Left ventricle myocardium inferior (tissue), 1 donor: ENCODE data around the gene KIF22. TPM values are rescaled to one million over a fixed set of nuclear protein-coding genes. Genes with fewer than 3 reads are reported as not detected.

ENCODE experiments used
- DNase-seq: peaks from one replicate; pipeline ENCODE4 v3.0.0-alpha.2; 2020
- H3K27ac ChIP-seq: fragments of 200-600 bp; replicated peaks from 2 replicates; pipeline ENCODE4 v1.8.0; 2021
- H3K27me3 ChIP-seq: fragments of 200-600 bp; 2 replicates; pipeline ENCODE4 v1.8.0; 2021; ENCODE audit warnings: low read depth
- H3K36me3 ChIP-seq: fragments of 200-600 bp; 2 replicates; pipeline ENCODE4 v1.8.0; 2021
- H3K4me1 ChIP-seq: fragments of 200-600 bp; 2 replicates; pipeline ENCODE4 v1.8.0; 2021
- H3K4me3 ChIP-seq: fragments of 200-600 bp; 2 replicates; pipeline ENCODE4 v1.8.0; 2021; ENCODE audit warnings: mild to moderate bottlenecking, moderate library complexity
- H3K9me3 ChIP-seq: fragments of 200-600 bp; replicated peaks from 2 replicates; pipeline ENCODE4 v1.8.0; 2021
- CTCF ChIP-seq: fragments of 200-600 bp; IDR thresholded peaks from 2 replicates; pipeline ENCODE4 v1.8.0; 2021; ENCODE audit warnings: antibody characterized with exemption, mild to moderate bottlenecking, borderline replicate concordance
- intact Hi-C: fragments of 100-400 bp; cut with micrococcal nuclease; formaldehyde crosslinking; loops from one replicate; pipeline ENCODE4 v1.11.0; 2022
- total RNA-seq: library from RNA; stranded (reverse); fragmentation: NEBNext Ultra II Directional; extraction: Animal tissue kit (Norgen Biotek cat#: 25700); gene quantifications from one replicate; pipeline ENCODE4 v1.2.1, GENCODE V29; 2021
- donor health status: DM: no; HTN: yes; CAD: no; lungs with severe emphysema.

Gene KIF22
- total RNA-seq, 1 donor from 2014 or later, result 46.9 TPM

- H3K27ac ChIP-seq, result peak overlapping the region; percentile 97
- H3K9me3 ChIP-seq, result no peaks in the 10 kb centered on the region
- peaks cover 24% of the 10 kb centered on the region for H3K36me3 ChIP-seq
- H3K27me3 ChIP-seq, result no peaks in the 10 kb centered on the region
- peak overlapping the region; percentile 75 for H3K4me3 ChIP-seq
- intact Hi-C loops, result no loop called here
- no peak for DNase-seq
- no peak for TF ChIP-seq CTCF
- H3K4me1 ChIP-seq, result peaks cover 82% of the 10 kb centered on the region
Measured at GRCh38 chr16:29810699-29811169, 20.2 kb downstream of the KIF22 start.

DNA sequence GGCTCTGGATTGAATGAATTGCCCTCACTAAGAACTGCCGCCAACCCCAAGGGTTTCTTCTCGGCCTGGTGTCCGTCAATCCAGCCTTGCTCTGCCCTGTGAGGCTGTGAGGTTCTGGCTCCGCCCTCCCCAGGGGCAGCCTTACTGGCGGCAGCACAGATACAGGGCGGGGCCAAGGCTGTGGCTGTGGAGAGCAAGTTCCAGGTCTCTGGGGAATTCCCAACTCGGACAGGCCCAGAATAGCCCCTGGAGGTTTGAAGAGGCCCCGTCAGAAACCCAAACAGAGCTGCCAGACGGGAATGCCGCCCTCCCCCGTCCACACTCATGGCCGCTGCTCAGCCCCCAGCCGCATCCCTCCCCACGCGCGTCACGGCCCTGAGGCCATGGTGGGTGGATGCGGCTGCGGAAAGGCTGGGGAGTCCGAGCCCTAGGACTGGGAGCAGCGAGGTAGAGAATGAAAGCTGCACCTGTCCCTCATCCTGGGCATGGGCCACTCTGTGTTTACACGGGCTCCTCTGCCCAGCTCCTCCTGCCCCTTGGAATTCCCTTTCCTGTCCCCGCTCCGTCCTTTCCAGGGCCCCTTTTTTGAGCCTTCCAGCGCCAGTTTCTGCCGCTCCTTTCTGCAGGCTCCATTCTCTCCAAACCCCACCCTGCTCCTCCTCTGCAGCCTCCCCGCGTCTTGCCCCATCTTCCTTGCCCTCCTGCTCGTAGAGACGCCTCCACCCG lies 20.8 kb downstream of the KIF22 start:
- TF ChIP-seq CTCF, result no peak
- Histone ChIP-seq H3K4me1 (peaks cover 86% of the 10 kb centered on the region), H3K4me3 (peak overlapping the region; percentile 75), H3K27me3 (no peaks in the 10 kb centered on the region), H3K27ac (peak overlapping the region; percentile 97), H3K36me3 (peaks cover 24% of the 10 kb centered on the region), H3K9me3 (no peaks in the 10 kb centered on the region)
- intact Hi-C loops, result no loop called here
- peak; percentile 97 for DNase-seq

- Histone ChIP-seq H3K36me3 (peaks cover 24% of the 10 kb centered on the region), H3K4me1 (peaks cover 93% of the 10 kb centered on the region), H3K27me3 (no peaks in the 10 kb centered on the region), H3K4me3 (peak within 1 kb of the TSS; percentile 75), H3K9me3 (no peaks in the 10 kb centered on the region), H3K27ac (peak within 1 kb of the TSS; percentile 97)
- intact Hi-C loops, result no loop called here
- TF ChIP-seq CTCF, result no peak
- peak; percentile 72 for DNase-seq
Measured at GRCh38 chr16:29811896-29812665, 21.5 kb downstream of the KIF22 start, which contains the start of gene PRRT2. PRRT2 (plus strand) TSS chr16:29812193; CDS start chr16:29813055, 862 bp downstream.

DNA sequence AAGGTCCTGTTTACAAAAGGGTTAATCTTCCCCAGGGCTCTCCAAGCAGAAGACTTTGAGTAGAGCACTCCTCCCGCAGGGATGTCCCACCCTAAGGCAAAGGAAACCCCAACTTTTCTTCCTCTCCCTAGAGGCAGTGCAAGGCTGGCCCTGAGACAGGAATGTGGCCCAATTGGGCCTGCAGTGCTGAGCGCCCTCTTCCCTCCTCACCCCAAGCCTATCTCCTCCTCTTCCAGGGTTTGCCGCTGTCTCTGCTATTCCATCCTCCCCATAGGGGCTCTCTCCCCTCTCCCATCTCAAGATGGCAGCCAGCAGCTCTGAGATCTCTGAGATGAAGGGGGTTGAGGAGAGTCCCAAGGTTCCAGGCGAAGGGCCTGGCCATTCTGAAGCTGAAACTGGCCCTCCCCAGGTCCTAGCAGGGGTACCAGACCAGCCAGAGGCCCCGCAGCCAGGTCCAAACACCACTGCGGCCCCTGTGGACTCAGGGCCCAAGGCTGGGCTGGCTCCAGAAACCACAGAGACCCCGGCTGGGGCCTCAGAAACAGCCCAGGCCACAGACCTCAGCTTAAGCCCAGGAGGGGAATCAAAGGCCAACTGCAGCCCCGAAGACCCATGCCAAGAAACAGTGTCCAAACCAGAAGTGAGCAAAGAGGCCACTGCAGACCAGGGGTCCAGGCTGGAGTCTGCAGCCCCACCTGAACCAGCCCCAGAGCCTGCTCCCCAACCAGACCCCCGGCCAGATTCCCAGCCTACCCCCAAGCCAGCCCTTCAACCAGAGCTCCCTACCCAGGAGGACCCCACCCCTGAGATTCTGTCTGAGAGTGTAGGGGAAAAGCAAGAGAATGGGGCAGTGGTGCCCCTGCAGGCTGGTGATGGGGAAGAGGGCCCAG lies 22.4 kb downstream of the KIF22 start:
- peak overlapping the region; percentile 97 for H3K27ac ChIP-seq
- peak overlapping the region; percentile 75 for H3K4me3 ChIP-seq
- no peaks in the 10 kb centered on the region for H3K9me3 ChIP-seq
- TF ChIP-seq CTCF, result no peak
- no peaks in the 10 kb centered on the region for H3K27me3 ChIP-seq
- H3K36me3 ChIP-seq, result peaks cover 28% of the 10 kb centered on the region
- intact Hi-C loops, result no loop called here
- H3K4me1 ChIP-seq, result peaks cover 93% of the 10 kb centered on the region
- no peak for DNase-seq
